Stimulated activated CD8-positive, alpha-beta memory T cell treated with anti-CD3 and anti-CD28 coated beads, Interleukin-15, amount 100 ng/mL, for 24 hours (primary cell): ENCODE measurements around the gene LRRTM4.

Source experiments
- DNase-seq: peaks from one replicate; pipeline ENCODE4 v3.0.0-alpha.2; 2020; ENCODE audit warnings: low read depth

Gene LRRTM4

DNA sequence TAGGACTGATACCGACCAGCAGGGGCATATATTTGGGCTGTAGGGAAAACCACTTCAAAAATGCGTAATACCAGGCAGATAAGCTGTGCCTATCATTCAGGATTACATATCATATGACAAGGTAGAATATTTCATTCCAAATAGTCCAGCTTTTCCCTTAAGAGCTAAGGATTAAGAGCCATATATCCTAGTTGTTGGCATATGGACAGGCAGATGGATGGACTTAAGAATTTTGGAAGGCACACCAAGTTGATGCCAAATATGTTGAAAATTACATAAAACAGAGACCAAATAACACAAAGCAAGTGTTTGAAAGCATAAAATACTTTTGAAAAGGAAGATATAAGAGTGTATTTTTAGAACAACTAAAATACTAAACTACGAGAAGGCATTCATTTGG lies 52.1 kb downstream of the LRRTM4 start:
- DNase-seq = no peak

DNA sequence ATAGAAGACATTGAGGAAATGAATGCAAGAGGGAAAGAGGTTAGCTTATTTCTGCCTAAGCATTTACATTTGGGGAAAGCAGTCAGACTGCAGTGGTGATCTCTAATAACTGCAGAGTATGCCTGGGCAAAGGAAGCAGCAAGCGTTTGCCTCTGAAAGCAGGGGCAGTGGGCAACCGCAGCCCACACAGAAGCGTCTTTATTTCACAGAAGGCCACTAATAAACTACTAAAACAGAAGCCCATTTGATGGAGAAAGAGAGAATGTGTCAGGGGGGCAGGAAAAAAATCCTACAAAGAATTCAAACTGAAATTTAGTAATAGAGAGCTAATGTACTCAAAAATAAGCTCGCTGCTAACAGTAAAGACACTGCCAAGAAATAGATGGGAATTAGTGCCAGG lies 53.1 kb downstream of the LRRTM4 start:
- no peak for DNase-seq

DNA sequence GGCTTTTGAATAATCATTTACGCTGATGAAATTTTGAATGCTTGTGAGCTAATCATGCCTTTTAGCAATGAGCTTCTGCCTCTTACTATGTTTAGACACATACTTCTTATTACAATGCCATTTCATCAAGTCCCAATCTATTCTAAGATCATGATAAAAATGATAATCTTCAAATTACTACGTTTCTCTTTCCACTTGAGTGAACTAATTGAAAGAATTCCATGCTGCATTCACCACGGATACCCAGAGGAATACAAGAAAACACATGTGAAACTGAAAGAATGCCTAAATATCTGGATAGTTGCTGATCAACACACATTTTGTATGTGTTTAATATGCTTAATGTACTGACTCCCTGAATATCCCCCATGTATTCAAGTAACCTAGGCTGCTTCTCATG lies 62.3 kb downstream of the LRRTM4 start:
- DNase-seq = no peak

DNA sequence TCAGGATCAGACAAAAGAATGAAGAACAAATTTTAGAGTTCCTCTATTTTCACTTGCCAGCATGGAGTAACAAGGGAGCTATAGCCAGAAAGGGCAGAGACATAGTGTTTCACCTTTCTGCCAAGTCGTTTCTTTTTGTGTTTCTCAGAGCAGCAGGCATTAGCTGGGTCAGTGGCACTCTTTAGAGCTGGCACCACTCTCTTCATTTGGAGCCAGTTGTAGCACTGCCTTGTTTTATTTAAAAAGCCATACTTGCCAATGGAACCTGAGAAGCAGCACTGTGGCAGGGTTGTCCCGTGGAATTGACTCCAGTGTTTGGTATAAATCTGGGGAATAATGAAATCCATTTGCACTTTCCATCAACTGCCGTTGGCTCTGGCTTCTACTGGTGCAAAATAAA lies 64.0 kb downstream of the LRRTM4 start:
- no peak for DNase-seq

DNA sequence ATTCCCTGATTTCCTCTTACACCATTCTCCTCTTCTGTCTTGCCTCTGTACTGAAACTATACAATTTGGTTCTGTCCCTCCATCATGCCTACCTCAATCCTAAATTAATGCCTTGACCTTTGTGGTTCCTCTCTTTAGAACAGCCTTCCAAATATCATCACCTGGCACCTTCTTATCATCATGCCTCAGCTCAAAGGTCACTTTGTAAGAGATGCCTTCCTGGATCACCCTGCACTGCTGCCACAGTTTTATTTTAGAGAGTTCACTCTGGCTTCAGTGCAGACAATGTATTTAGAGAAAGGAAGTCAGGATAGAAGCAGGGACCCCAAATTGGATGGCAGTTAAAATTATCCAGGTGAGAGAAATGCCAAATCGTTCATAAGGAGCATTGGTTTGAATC lies 64.5 kb downstream of the LRRTM4 start:
- DNase-seq = no peak

DNA sequence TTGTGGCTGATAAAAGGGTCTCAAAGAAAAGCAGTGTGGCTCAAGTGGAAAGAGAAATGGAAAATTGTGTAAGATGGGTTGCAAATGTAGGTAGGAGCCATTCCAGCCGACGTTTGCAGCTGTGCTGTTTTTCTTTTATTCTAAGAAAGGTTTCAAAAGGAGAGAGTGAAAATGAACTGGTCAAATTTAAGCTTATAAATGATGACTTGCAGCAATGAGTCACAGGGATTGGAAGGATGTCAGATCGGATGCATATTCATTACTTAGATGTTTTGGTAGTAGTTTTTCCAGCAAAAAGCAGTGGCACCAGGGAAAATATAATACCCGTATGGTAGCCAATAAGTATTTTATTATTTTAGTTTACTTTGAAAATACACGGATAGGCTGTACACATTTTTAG lies 79.1 kb downstream of the LRRTM4 start:
- no peak for DNase-seq

DNA sequence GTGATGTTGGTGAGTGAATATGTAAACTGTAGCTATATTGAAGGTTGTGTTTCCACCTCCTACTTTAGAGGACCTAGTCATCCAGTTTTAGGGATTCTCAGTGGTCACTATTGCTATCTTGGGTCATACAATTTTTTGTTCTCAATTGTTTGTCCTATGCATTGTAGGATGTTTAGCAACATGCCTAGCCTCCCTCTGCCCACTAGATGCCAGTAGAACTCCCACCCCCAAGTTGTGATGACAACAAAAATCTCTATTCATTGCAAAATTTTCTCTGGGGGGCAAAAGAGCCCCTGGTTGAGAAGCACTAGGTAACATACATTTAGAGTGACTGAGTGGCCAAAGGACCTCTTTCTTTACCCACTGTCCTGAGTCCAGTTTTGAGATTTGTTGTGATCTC lies 87.3 kb downstream of the LRRTM4 start:
- no peak for DNase-seq

DNA sequence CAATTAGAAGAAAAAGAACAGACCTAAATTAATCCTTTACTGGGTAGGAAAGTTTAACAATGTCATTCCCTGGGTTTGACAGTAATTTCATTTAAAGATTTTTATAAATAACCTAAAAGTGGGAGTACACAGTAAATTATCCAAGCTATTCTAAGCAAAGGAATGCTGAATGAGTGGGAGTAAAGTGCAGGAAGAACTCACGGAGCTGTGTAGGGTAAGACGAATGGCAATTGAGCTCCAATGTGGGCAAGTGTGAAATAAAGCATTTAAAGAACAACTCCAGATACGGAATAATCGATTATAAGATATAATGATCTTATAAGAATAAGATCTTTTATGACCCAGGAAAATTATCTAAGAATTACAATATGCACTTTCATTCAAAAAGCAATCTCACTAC lies 93.2 kb downstream of the LRRTM4 start:
- DNase-seq = no peak

DNA sequence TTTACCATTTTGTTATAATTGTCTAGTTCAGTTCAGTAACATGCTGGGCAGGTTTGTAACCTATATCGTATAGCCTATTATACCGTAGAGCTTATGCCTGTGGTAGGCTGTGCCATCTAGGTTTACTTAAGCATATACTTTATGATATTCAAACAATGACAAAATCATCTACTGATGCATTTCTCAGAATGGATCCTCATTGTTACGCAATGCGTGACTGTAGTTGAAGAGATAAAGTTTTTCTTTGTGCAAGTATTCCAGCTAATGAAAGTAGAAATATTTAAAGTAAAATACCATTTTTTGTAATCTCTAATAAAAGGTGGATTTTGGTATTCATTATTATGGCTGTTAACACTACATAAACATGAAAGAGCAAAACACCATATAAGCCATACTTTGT lies 100.2 kb downstream of the LRRTM4 start:
- DNase-seq = no peak

DNA sequence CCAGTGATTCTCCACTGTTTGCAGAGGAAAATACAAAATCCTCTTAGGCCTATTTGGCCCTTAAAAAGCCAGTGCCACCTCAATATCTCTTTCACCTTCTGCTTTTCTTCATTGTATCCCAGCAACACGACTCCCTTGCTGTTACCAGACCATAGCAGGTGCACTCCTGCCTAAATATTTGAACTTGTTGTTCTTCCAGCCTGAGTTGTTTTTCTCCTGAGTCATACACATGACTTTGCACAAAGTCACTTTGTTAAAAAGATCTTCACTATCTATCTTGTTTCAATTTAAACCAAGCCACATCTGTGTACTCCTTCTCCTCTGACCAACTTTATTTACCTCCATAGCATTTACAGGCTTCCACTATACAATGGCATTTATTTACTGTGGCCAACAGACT lies 103.6 kb downstream of the LRRTM4 start:
- DNase-seq = no peak

DNA sequence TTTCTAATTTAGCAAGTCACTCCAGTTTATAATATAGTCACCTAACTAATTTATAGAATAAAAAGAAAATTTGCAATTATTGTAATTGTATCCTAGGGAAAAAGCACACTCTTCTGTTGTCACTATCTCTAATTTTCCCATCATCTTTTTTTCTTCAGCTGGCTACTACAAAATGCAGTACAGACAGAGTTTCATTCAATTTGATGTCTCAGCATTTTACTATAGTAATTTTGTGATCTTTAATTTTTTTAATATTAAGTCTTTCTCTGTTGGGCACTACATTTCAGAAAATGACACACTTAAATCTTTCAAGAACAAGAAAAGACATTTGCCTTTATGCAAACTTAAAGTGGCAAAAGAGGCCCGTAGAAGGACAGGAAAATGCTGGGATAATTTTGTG lies 118.0 kb downstream of the LRRTM4 start:
- DNase-seq = no peak

DNA sequence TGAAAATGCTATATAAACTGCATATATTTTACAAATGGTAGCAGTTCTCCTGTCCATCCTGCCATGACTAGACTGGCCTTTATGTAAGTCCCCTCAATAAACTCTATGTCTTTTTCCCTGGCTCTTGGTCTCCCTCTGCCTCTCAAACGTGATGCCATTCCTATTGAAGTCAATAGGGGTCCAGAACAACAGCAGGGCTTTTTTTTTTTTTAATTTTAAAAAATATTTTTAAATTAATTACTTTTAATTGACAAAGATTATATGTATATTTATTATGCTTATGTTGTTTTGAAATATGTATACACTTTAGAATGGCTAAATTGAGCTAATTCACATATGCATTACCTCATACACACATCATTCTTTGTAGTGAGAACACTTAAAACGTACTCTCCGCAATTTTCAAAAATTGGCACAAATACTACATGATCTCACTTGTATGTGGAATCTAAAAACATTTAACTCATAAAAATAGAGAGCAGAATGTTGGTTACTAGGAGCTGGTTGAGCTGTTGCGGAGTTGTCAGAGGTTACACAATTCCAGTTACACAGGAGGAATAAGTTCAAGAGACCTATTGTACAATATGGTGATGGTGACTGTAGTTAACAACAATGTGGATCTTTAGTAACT lies 123.1 kb downstream of the LRRTM4 start:
- DNase-seq = no peak

DNA sequence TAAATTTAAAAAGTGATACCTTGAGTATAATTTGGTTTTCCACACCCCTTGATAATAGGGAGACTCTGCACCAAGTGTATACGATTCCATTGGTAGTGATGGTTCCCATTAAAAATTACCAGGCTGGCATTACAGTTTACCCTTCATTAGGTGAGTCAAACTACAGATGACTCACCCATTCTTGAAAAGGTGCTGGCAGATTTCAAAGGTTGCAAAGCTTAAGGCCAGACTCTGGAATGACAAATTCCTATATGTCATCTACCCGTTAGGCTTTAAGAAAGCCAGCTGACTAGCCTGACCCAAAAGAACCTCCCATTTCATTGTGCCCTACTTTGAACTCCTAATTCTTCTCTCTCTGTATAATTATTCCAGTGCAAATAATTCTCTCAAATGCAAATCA lies 124.4 kb downstream of the LRRTM4 start:
- DNase-seq = no peak

DNA sequence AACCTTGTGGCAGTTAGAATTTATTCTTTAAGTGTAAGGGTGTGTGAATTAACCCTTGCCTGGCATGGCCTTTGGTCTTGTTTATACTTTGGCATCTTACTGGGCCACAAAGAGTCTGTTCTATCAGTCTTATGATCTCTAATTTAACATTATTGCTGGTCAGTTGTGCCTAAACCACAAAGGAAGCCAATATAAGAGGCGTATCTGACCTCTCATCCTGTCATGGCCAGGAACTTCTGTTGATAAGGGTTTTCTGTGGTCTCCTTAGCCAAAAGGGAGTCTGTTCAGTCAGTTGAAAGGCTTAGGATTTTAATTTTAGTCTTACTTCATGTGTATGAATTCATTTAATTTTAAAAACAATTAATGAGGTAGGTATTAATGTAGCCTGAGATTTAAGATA lies 127.2 kb downstream of the LRRTM4 start:
- no peak for DNase-seq

DNA sequence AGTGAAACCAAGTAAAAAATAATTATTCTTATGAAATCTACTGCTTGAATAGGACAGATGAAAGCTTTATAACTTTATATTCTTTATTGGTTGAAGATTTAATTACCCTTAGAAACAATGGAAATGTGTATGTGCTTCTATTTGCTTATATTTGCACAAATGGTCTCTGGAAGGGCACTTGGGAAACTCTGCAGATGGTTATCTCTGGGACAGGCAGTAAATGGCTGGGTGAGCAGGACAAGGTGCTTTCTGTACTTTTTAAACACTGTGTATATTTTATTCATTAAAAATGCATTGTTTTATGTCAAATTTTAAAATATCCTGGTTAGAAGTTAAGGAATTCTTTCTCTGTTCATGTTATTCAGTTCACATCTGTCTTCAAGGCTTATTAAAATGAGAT lies 131.1 kb downstream of the LRRTM4 start:
- DNase-seq = no peak

DNA sequence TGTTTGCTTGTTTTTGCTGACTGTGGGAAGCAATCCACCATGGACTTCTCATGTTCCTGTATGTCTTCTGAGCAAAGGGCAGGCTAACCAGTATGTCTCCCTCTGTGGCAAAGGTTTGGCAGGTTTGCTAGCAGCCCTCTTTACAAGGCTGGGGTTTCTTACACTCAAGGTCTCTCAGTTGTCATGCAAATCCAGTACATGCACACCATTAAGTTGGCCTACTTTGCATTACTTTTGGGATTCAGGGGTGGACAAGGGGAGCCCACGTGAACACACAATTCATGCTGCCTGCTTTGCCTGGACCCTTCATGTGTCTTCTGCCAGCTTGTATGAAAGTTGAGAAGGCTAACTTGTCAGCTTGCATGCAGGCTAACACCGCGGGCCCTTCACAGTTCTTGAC lies 134.9 kb downstream of the LRRTM4 start:
- DNase-seq = no peak

DNA sequence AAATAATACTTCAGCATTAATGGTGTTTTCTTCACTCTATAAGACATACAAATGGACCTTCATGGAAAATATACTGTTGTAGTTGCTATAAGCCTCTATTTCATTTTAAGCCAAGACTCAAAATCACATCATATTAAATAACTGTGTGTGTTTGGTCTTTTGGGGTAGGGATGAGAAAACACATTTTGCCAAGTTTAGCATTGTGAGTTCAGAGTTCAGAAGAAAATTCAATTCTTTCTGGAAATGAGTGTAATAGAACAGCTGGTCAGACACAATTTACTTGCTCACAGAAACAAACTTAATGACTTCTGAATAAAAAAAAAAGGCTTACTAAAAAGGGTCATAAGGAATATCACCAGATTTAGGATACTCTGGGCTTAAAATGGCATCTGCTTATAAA lies 149.5 kb downstream of the LRRTM4 start:
- no peak for DNase-seq

DNA sequence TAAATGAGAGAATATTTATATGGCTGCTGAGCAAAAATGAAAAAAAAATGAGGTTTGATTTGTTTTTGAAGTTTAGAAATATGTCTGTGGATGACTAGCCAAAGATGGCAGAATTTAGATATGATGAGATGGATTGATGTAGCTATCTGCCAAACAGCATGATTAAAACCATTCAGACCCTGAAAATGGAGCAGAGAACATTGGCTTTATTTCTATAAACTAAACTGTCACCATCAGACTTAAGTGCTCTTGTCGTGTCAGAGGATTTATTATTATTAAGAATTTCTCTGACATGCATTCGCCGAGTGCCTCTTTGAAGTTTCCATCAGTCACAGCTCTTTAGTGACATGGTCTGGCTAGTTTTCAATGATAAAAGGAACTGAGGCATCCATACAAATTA lies 151.7 kb downstream of the LRRTM4 start:
- DNase-seq = no peak

DNA sequence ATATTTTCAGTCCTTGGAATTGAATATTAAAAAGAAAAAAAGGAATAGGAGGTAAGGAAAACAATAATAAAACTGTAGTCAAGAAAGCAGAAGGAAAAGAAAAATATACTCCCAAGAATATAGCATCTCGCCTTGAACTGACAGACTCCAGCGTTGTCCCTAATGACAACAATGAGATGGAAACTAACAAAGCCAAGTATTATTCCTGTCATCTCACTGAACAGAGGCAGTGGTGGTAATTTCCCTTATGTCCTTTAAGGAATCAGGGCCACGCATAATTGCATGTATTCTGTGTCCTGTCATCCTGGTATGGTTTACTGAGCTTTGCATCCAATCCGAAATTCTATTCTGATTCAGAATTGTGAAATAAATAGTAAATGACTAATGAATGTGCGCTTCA lies 158.9 kb downstream of the LRRTM4 start:
- no peak for DNase-seq

DNA sequence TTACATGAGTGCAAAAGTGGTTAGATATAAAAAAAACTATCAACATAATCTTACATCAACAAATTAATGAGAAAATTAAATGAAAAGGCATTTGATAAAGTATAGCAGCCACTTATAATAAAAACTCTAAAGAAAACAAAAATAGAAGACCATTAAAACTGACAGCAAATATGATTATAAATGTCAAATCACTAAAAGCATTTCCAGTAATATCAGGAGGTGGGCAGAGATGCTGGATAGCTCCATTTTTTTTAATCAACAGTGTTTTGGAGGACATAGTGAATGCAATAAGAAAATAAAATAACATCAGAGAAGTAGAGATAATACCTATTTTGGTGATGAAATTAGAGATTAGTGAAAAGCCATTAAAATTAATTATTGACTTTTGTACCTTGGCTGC lies 173.4 kb downstream of the LRRTM4 start:
- no peak for DNase-seq

DNA sequence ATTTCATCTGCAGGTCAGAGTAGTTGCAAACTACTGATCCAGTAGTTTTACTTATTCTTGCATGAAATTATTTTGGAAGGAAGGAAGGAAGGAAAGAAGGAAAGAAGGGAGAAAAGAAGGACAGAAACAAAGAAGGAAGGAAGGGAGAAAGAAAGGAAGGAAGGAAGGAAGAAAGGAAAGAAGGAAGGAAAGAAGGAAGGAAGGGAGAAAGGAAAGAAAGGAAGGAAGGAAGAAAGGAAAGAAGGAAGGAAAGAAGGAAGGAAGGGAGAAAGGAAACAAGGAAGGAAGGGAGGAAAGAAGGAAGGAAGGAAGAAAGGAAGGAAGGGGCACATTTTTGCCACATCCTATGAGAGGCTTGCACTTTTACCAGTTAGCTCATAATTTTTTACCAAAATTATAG lies 186.2 kb downstream of the LRRTM4 start:
- DNase-seq = no peak

DNA sequence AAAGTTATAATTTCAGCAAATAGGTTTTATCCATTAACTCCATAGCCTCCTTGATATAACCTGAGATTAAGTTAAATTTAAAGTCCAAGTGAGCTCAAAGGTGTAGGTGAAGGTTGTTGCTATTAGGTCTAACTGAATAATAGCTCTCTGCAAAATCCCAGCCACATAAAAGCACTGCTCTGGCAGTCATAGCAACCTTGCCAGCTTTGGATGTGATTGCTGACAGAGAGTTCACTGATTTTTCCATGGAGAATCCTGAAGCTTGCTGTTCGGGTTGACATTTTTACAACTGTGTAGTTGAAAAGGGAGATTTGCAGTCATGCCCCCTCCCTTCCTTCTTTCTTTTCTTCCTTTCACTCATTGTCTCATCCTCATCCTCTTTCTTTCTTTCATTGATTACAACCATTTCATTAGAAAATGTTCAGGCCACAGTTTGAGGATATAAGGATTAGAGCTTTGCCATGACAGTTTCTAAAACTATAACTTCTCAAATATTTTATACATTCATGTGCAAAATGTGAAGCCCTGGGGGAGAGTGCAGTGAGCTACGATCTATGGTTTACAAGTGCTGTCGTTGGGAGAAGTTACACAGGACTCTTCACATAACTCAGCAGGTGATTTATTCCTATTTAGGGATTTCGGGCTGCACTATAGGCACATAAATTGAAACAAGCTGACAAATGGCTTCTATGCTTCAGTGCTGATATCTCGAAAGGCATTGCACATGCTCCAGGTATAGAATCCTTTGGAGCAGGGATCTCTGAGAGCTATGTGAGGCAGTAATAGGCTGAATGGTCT lies 193.8 kb downstream of the LRRTM4 start:
- DNase-seq = no peak

DNA sequence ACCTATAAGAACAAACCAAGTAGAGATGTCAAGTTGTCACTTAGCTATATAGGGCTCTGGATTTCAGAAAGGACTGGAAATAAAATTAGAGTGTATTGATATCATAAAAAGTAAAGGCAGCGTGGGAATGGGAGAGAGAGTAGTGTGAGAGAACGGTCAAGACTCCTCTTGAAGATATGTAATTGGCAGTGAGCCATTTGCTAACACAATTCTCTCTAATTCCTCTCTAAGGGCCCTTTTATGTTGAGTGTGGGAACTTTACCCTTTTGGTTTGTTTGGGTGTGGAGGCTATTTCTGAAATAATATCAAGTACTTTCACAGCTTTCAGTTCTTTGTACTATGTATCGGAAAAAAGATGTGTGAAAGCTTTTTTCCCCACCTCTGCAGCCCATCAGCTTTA lies 196.8 kb downstream of the LRRTM4 start:
- no peak for DNase-seq

DNA sequence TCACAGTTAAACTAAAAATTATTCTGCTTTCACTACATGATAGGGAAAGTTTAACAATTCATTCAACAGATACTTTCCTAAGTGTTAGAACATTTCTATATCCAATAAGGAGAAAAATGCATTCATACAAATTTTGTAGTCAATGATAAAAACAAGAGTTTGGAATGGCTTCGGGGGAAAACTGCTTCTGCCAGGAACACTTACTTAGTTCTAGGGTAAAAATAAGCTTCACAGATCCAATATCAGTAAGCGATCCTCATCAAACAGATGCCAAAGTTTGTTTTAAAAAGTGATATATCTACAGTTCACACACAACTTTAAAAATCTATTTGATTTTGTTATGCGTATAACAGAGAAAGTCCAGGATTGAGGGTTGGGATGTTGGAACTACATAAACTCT lies 199.7 kb downstream of the LRRTM4 start:
- DNase-seq = no peak
